ENCODE measurements around the gene ULK2. TPM values are rescaled to one million over a fixed set of nuclear protein-coding genes. Genes with fewer than 3 reads are reported as not detected.

The ULK2 gene
- total RNA-seq, 1 donor from 2014 or later = 20.6 TPM

DNA sequence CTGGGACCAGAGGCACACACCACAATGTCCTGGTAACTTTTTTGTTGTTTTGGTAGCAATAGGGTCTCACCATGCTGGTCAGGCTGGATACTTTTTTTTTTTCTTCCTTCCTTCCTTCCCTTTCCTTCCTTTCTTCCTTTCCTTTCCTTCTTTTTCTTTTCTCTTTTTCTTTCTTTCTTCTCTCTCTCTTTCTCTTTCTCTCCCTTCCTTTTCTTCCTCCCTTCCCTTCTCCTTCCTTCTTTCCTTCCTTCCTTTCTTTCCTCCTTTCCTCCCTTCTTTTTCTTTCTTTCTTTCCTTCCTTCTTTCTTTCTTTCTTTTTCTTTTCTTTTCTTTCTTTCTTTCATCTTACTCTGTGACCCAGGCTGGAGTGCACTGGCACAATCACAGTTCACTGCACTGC, 18.4 kb upstream of the ULK2 start:
- Histone ChIP-seq H3K9me3 (ENCODE audit: low read depth) (no peaks in the 10 kb centered on the region), H4K20me1 (ENCODE audit: low read depth) (no peaks in the 10 kb centered on the region), H3K27ac (no peak overlapping the region), H3F3A (ENCODE audit: low read depth) (no peaks in the 10 kb centered on the region), H2AFZ (replicated peaks) (no peak overlapping the region), H3K36me3 (no peaks in the 10 kb centered on the region), H3K4me3 (no peak overlapping the region), H3K27me3 (no peaks in the 10 kb centered on the region), H3K4me1 (no peaks in the 10 kb centered on the region), H3K4me2 (no peak overlapping the region), H3K79me2 (ENCODE audit: low read depth) (no peaks in the 10 kb centered on the region), H3K9ac (no peak overlapping the region)
- no peak for DNase-seq (ENCODE audit: low spot score)
- H3K36me3 Mint-ChIP-seq = no peaks in the 10 kb centered on the region
- no peaks in the 10 kb centered on the region for H3K9me3 Mint-ChIP-seq
- H3K4me3 Mint-ChIP-seq = no peak overlapping the region
- H3K27ac Mint-ChIP-seq = no peak overlapping the region
- H3K4me1 Mint-ChIP-seq = no peaks in the 10 kb centered on the region
- TF ChIP-seq EZH2phosphoT487 (IDR thresholded peaks at IDR 0.05) = no peak
- TF ChIP-seq, protein P1, sequence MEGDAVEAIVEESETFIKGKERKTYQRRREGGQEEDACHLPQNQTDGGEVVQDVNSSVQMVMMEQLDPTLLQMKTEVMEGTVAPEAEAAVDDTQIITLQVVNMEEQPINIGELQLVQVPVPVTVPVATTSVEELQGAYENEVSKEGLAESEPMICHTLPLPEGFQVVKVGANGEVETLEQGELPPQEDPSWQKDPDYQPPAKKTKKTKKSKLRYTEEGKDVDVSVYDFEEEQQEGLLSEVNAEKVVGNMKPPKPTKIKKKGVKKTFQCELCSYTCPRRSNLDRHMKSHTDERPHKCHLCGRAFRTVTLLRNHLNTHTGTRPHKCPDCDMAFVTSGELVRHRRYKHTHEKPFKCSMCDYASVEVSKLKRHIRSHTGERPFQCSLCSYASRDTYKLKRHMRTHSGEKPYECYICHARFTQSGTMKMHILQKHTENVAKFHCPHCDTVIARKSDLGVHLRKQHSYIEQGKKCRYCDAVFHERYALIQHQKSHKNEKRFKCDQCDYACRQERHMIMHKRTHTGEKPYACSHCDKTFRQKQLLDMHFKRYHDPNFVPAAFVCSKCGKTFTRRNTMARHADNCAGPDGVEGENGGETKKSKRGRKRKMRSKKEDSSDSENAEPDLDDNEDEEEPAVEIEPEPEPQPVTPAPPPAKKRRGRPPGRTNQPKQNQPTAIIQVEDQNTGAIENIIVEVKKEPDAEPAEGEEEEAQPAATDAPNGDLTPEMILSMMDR (IDR thresholded peaks at IDR 0.05) = no peak
- no peak for TF ChIP-seq EZH2 (IDR thresholded peaks at IDR 0.05)
- peaks cover 4% of the 10 kb centered on the region for H3K27me3 Mint-ChIP-seq (ENCODE audit: insufficient read depth, low read depth)

DNA sequence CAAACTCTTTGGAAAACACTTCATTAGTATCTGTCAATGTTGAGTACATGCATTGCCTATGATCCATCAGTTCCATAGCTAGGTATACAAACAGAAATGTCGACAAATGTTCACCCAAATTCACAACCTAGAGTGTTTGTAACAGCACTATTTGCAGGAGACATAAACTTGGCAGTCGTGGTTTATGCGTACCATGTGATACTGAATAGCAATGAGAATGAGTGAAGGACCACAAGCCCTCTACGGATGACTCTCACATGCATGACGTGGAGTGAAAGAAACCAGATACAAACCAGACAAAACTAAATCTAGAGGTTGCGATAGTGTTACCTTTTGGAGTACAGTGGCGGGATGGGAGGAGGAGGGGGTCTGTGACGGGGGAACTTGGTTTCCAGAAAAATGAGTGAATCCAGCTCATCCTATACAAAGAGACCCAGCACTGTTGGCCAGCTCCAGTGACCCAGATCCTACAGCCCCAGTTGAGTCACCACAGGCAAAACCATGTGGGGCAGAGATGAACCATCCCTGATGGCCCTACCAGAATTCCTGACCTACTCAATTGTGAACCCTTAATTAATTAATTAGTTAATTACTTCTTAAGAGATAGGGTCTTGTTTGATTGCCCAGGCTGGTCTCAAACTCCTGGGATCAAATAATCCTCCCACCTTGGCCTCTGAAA, 15.9 kb upstream of the ULK2 start:
- no peaks in the 10 kb centered on the region for H3K79me2 ChIP-seq (ENCODE audit: low read depth)
- H2AFZ ChIP-seq (replicated peaks) = no peak overlapping the region
- no peaks in the 10 kb centered on the region for H4K20me1 ChIP-seq (ENCODE audit: low read depth)
- no peak for TF ChIP-seq EZH2 (IDR thresholded peaks at IDR 0.05)
- TF ChIP-seq, protein P1 (IDR thresholded peaks at IDR 0.05) = no peak
- TF ChIP-seq EZH2phosphoT487 (IDR thresholded peaks at IDR 0.05) = no peak
- H3K4me1 ChIP-seq = no peaks in the 10 kb centered on the region
- Mint-ChIP-seq H3K36me3 (no peaks in the 10 kb centered on the region), H3K27me3 (ENCODE audit: insufficient read depth, low read depth) (peaks cover 4% of the 10 kb centered on the region), H3K27ac (no peak overlapping the region), H3K4me3 (no peak overlapping the region), H3K9me3 (no peaks in the 10 kb centered on the region), H3K4me1 (no peaks in the 10 kb centered on the region)
- H3K4me2 ChIP-seq = no peak overlapping the region
- H3K36me3 ChIP-seq = no peaks in the 10 kb centered on the region
- no peaks in the 10 kb centered on the region for H3F3A ChIP-seq (ENCODE audit: low read depth)
- H3K9me3 ChIP-seq (ENCODE audit: low read depth) = no peaks in the 10 kb centered on the region
- no peaks in the 10 kb centered on the region for H3K27me3 ChIP-seq
- no peak overlapping the region for H3K27ac ChIP-seq
- H3K9ac ChIP-seq = no peak overlapping the region
- no peak for DNase-seq (ENCODE audit: low spot score)
- H3K4me3 ChIP-seq = no peak overlapping the region

DNA sequence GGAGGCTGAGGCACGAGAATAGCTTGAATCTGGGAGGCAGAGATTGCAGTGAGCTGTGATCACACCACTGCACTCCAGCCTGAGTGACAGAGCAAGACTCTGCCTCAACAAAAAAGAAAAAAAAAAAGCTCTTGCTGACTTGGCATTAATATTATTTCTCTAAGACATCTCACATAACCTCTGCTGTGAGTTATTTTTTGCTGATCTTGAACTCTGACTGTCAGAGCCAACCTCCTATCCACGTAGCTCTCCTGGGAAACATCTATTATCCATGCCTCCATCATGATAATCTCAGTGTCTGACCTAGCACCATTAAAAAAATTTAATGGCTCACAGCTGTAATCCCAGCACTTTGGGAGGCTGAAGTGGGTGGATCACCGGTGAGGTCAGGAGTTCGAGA, 12.7 kb upstream of the ULK2 start:
- H3K4me3 Mint-ChIP-seq = no peak overlapping the region

More for the DNA sequence above, 12.7 kb upstream of the ULK2 start:
- H3K4me2 ChIP-seq = no peak overlapping the region
- Mint-ChIP-seq H3K27me3 (ENCODE audit: insufficient read depth, low read depth) (no peaks in the 10 kb centered on the region), H3K9me3 (no peaks in the 10 kb centered on the region), H3K36me3 (no peaks in the 10 kb centered on the region), H3K27ac (no peak overlapping the region), H3K4me1 (no peaks in the 10 kb centered on the region)
- no peak overlapping the region for H2AFZ ChIP-seq (replicated peaks)
- no peaks in the 10 kb centered on the region for H3K79me2 ChIP-seq (ENCODE audit: low read depth)
- DNase-seq (ENCODE audit: low spot score) = no peak
- H3F3A ChIP-seq (ENCODE audit: low read depth) = no peaks in the 10 kb centered on the region
- H3K4me1 ChIP-seq = no peaks in the 10 kb centered on the region
- H3K9me3 ChIP-seq (ENCODE audit: low read depth) = no peaks in the 10 kb centered on the region
- no peaks in the 10 kb centered on the region for H4K20me1 ChIP-seq (ENCODE audit: low read depth)
- H3K9ac ChIP-seq = no peak overlapping the region
- no peak overlapping the region for H3K4me3 ChIP-seq
- H3K27me3 ChIP-seq = no peaks in the 10 kb centered on the region
- H3K27ac ChIP-seq = no peak overlapping the region
- TF ChIP-seq, protein P1 (IDR thresholded peaks at IDR 0.05) = no peak
- no peak for TF ChIP-seq EZH2phosphoT487 (IDR thresholded peaks at IDR 0.05)
- no peak for TF ChIP-seq EZH2 (IDR thresholded peaks at IDR 0.05)
- no peaks in the 10 kb centered on the region for H3K36me3 ChIP-seq

All from neural progenitor cell (in vitro differentiated cells).